NCI-H2029 (cell line): ENCODE data around the gene PTPRG.

Source experiments
- DNase-seq: peaks from one replicate; lab custom pipeline; 2025; lab: John Stamatoyannopoulos, UW

PTPRG gene

GRCh38 chr3:62154457-62155148 lies 593.2 kb downstream of the PTPRG start:
- no peak for DNase-seq

- no peak for DNase-seq
Observed at GRCh38 chr3:62159056-62159708, 597.8 kb downstream of the PTPRG start.

GRCh38 chr3:62159709-62160092 lies 598.3 kb downstream of the PTPRG start:
- DNase-seq: no peak

GRCh38 chr3:62161371-62161770 lies 600.0 kb downstream of the PTPRG start:
- no peak for DNase-seq

- no peak for DNase-seq
Observed at GRCh38 chr3:62164196-62164595, 602.8 kb downstream of the PTPRG start.

- no peak for DNase-seq
Observed at GRCh38 chr3:62164746-62165145, 603.4 kb downstream of the PTPRG start.

GRCh38 chr3:62167566-62168262 lies 606.3 kb downstream of the PTPRG start:
- no peak for DNase-seq

GRCh38 chr3:62168356-62168755 lies 607.0 kb downstream of the PTPRG start:
- no peak for DNase-seq

GRCh38 chr3:62169906-62170660 lies 608.7 kb downstream of the PTPRG start:
- DNase-seq: no peak

GRCh38 chr3:62171789-62172188 lies 610.4 kb downstream of the PTPRG start:
- no peak for DNase-seq

- no peak for DNase-seq
Observed at GRCh38 chr3:62172199-62172598, 610.8 kb downstream of the PTPRG start.

- no peak for DNase-seq
Observed at GRCh38 chr3:62173939-62174515, 612.7 kb downstream of the PTPRG start.

GRCh38 chr3:62175161-62175560 lies 613.8 kb downstream of the PTPRG start:
- DNase-seq: no peak

- DNase-seq: no peak
Observed at GRCh38 chr3:62178032-62178431, 616.7 kb downstream of the PTPRG start.

GRCh38 chr3:62178739-62179600 lies 617.6 kb downstream of the PTPRG start:
- DNase-seq: no peak

- no peak for DNase-seq
Observed at GRCh38 chr3:62180514-62180913, 619.1 kb downstream of the PTPRG start.

GRCh38 chr3:62183087-62183486 lies 621.7 kb downstream of the PTPRG start:
- DNase-seq: no peak

- no peak for DNase-seq
Observed at GRCh38 chr3:62183969-62184368, 622.6 kb downstream of the PTPRG start.

GRCh38 chr3:62184559-62184958 lies 623.2 kb downstream of the PTPRG start:
- no peak for DNase-seq

- no peak for DNase-seq
Observed at GRCh38 chr3:62187022-62187431, 625.7 kb downstream of the PTPRG start.
